ENCODE data around the gene MOB3B. TPM values are rescaled to one million over a fixed set of nuclear protein-coding genes. Genes with fewer than 3 reads are reported as not detected.
"Not testable (repeated sequence)": the region's sequence is repeated elsewhere in the genome, so short reads cannot be mapped to it uniquely, and the experiment has no call there.

The MOB3B gene
- total RNA-seq, 3 donors from 2014 or later (not counting 1 experiment from before 2014, with no cell fraction given) = 0.23 to 0.30 (median 0.28) TPM

DNA sequence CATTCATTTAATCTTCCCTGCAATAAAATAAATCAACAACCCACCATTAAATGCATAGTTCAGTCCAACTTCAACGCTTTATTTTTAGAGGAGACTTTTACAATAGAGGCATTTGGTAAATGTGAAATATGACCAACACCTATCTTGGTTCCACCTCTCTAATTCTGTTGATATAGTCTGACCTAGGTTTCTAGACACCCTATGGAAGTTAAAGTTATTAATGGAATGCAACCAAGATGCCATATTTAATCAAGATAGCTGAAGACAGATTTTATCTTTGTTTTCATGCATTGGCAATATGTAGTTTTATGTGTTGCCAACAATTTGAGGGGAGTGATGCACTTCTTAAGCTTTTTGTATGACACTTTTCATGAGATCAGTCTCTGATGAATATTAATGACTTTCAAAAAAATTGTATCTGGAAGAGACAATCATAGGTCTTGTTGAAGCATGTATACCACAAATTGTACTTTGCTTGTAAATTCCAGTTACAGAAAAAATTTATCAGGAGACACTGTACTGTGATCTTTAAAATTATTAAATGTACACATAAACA lies 107.3 kb downstream of the MOB3B start:
- no peak overlapping the region for H3K4me3 ChIP-seq (ENCODE audit: low read length)
- H3K27me3 ChIP-seq (ENCODE audit: control insufficient read depth, insufficient read depth, low read length) = no peaks in the 10 kb centered on the region
- no peak overlapping the region for H3K4me3 Mint-ChIP-seq

DNA sequence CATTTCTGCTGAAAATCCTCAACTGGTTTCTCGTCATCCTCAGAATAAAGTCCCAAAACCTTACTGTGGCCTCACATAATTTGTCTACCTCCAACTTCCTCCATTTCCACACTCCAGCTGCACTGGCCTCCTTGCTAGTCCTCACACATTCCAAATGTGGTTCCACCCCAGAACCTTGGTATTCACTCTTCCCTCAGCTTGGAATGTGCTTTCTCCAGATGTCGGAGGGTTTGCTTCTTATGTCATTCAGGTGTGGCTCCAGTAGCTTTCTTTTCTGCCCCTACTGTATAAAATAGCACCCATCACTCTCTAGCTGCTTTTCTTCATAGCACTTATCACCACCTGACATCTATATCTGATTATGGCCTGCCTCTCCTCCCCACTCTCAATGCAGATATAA lies 108.0 kb downstream of the MOB3B start:
- ATAC-seq (no peak), DNase-seq (no peak)
- Histone ChIP-seq H3K4me3 (ENCODE audit: low read length) (no peak overlapping the region), H3K27ac (ENCODE audit: low read length) (no peak overlapping the region), H3K27me3 (ENCODE audit: control insufficient read depth, insufficient read depth, low read length) (no peaks in the 10 kb centered on the region), H3K36me3 (ENCODE audit: control insufficient read depth, insufficient read depth, low read length) (no peaks in the 10 kb centered on the region), H3K4me1 (ENCODE audit: control insufficient read depth, insufficient read depth, low read length) (no peaks in the 10 kb centered on the region), H3K9me3 (ENCODE audit: control insufficient read depth, insufficient read depth, low read length) (no peaks in the 10 kb centered on the region)
- H3K4me1 Mint-ChIP-seq = no peaks in the 10 kb centered on the region
- H3K27me3 Mint-ChIP-seq (ENCODE audit: low read depth in 2 of 2) = no peaks in the 10 kb centered on the region
- H3K27ac Mint-ChIP-seq = no peak overlapping the region
- peaks cover 0 to 6% of the 10 kb centered on the region in 2 donors for H3K9me3 Mint-ChIP-seq
- intact Hi-C loops (cut with micrococcal nuclease) = no loop called here
- no peaks in the 10 kb centered on the region for H3K36me3 Mint-ChIP-seq
- WGBS (ENCODE audit: insufficient coverage) = 87% methylated on average over 2 of the region's 2 CpGs
- no peak overlapping the region for H3K4me3 Mint-ChIP-seq
- TF ChIP-seq CTCF (IDR thresholded peaks at IDR 0.05) = no peak

More for the DNA sequence above, 107.3 kb downstream of the MOB3B start:
- Histone ChIP-seq H3K9me3 (ENCODE audit: control insufficient read depth, insufficient read depth, low read length) (no peaks in the 10 kb centered on the region), H3K36me3 (ENCODE audit: control insufficient read depth, insufficient read depth, low read length) (no peaks in the 10 kb centered on the region), H3K4me1 (ENCODE audit: control insufficient read depth, insufficient read depth, low read length) (no peaks in the 10 kb centered on the region), H3K27ac (ENCODE audit: low read length) (no peak overlapping the region)
- Mint-ChIP-seq H3K9me3 (peaks cover 0 to 6% of the 10 kb centered on the region in 2 donors), H3K36me3 (no peaks in the 10 kb centered on the region), H3K27me3 (ENCODE audit: low read depth in 2 of 2) (no peaks in the 10 kb centered on the region), H3K27ac (no peak overlapping the region), H3K4me1 (no peaks in the 10 kb centered on the region)
- no CpG with 5 or more reads among the region's 1 CpG for WGBS (ENCODE audit: insufficient coverage)
- DNase-seq (no peak), ATAC-seq (no peak)
- TF ChIP-seq CTCF (IDR thresholded peaks at IDR 0.05) = no peak
- intact Hi-C loops (cut with micrococcal nuclease) = no loop called here

GRCh38 chr9:27419558-27419957 lies 110.1 kb downstream of the MOB3B start:
- H3K4me1 ChIP-seq (ENCODE audit: control insufficient read depth, insufficient read depth, low read length); H3K9me3 ChIP-seq (ENCODE audit: control insufficient read depth, insufficient read depth, low read length); DNase-seq; H3K36me3 Mint-ChIP-seq; H3K4me1 Mint-ChIP-seq; H3K27ac Mint-ChIP-seq; ATAC-seq; H3K9me3 Mint-ChIP-seq; H3K27me3 ChIP-seq (ENCODE audit: control insufficient read depth, insufficient read depth, low read length); H3K27me3 Mint-ChIP-seq (ENCODE audit: low read depth in 2 of 2); H3K4me3 Mint-ChIP-seq; H3K4me3 ChIP-seq (ENCODE audit: low read length); H3K36me3 ChIP-seq (ENCODE audit: control insufficient read depth, insufficient read depth, low read length); intact Hi-C loops (cut with micrococcal nuclease); H3K27ac ChIP-seq (ENCODE audit: low read length): not testable (repeated sequence)
- 84% methylated on average over 3 of the region's 3 CpGs for WGBS (ENCODE audit: insufficient coverage)

DNA sequence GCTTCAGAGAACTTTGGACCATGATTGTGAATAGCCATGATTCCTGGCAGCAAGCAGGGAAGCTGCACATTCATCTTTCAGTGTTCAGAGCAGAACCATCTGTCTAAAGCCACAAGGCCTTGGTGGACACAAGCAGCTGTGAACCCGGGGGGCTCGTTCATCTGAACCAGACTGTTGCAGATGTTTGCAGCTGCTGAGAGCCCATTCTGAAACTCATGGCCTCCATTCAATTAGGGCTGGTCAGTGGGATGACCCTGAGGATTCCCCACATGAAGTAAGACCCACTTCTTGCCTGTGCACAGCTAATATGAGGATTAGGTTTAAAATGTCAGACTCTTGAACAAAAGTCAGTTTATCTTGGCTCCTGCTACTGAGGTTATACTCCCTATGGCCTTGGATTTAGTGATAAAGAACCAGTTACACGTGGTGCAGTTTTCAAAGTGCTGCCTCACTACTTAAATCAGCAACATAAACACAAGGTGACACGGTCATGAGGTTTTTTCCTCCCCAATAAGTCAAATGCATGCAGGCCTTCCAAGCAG lies 115.3 kb downstream of the MOB3B start:
- Histone ChIP-seq H3K27ac (ENCODE audit: low read length) (no peak overlapping the region), H3K4me3 (ENCODE audit: low read length) (no peak overlapping the region), H3K36me3 (ENCODE audit: control insufficient read depth, insufficient read depth, low read length) (no peaks in the 10 kb centered on the region), H3K27me3 (ENCODE audit: control insufficient read depth, insufficient read depth, low read length) (no peaks in the 10 kb centered on the region), H3K9me3 (ENCODE audit: control insufficient read depth, insufficient read depth, low read length) (no peaks in the 10 kb centered on the region), H3K4me1 (ENCODE audit: control insufficient read depth, insufficient read depth, low read length) (no peaks in the 10 kb centered on the region)
- H3K4me3 Mint-ChIP-seq = no peak overlapping the region
- no peak for ATAC-seq
- H3K9me3 Mint-ChIP-seq = peaks cover 0 to 3% of the 10 kb centered on the region in 2 donors
- H3K36me3 Mint-ChIP-seq = no peaks in the 10 kb centered on the region
- H3K4me1 Mint-ChIP-seq = no peaks in the 10 kb centered on the region
- no peak for DNase-seq
- H3K27me3 Mint-ChIP-seq (ENCODE audit: low read depth in 2 of 2) = no peaks in the 10 kb centered on the region
- intact Hi-C loops (cut with micrococcal nuclease) = no loop called here
- no peak overlapping the region for H3K27ac Mint-ChIP-seq
- WGBS (ENCODE audit: insufficient coverage) = 79% methylated on average over 4 of the region's 4 CpGs
- TF ChIP-seq CTCF (IDR thresholded peaks at IDR 0.05) = no peak

Measured in natural killer cell (primary cell).